ENCODE data around the gene CIROP. TPM values are rescaled to one million over a fixed set of nuclear protein-coding genes. Genes with fewer than 3 reads are reported as not detected.

The CIROP gene
- total and polyA plus RNA-seq, 9 of the 15 experiments (the other 6 are each of a cell fraction or from before 2014, with no cell fraction given), result not detected

- TF ChIP-seq ZNF318 (IDR thresholded peaks at IDR 0.05; ENCODE audit: borderline replicate concordance in 1 of 2, low read depth in 1 of 2) (no peak), PBX2 (CRISPR knock-in tag; IDR thresholded peaks at IDR 0.05; ENCODE audit: low read depth) (no peak), PBX2 (tag; conservative IDR thresholded peaks at IDR 0.05; ENCODE audit: low read depth) (no peak), MXI1 (IDR thresholded peaks at IDR 0.05; ENCODE audit: low read depth, low read length) (peak; percentile 41; the same call in 1 of the 2 replicates), SFPQ (IDR thresholded peaks at IDR 0.05; ENCODE audit: low read depth, low read length) (no peak), GATAD2B (IDR thresholded peaks at IDR 0.05; ENCODE audit: borderline replicate concordance) (peak; percentile 97), ZNF639 (CRISPR knock-in tag; conservative IDR thresholded peaks at IDR 0.05 in 1 of 2, IDR thresholded peaks at IDR 0.05 in 1 of 2) (peak in 1 of 2 experiments; percentile 76; a peak in 2 of 4 replicates), POLR2A (conservative IDR thresholded peaks at IDR 0.05) (no peak), SUPT5H (IDR thresholded peaks at IDR 0.05) (no peak), ZC3H11A (IDR thresholded peaks at IDR 0.05; ENCODE audit: low read depth, low read length) (no peak), ZNF584 (CRISPR knock-in tag; IDR thresholded peaks at IDR 0.05; ENCODE audit: low read depth) (peak; percentile 94; the same call in 1 of the 2 replicates), ZNF431 (CRISPR knock-in tag; IDR thresholded peaks at IDR 0.05) (0 out of 2 replicates have a peak, but pooled peaks have one; percentile 17)
Observed at GRCh38 chr14:23146351-23146910, 41.6 kb upstream of the CIROP start (continued).

All from K562 (cell line).